ENCODE results near the gene VPS35L. TPM values are rescaled to one million over a fixed set of nuclear protein-coding genes. Genes with fewer than 3 reads are reported as not detected.

Gene VPS35L, protein sequence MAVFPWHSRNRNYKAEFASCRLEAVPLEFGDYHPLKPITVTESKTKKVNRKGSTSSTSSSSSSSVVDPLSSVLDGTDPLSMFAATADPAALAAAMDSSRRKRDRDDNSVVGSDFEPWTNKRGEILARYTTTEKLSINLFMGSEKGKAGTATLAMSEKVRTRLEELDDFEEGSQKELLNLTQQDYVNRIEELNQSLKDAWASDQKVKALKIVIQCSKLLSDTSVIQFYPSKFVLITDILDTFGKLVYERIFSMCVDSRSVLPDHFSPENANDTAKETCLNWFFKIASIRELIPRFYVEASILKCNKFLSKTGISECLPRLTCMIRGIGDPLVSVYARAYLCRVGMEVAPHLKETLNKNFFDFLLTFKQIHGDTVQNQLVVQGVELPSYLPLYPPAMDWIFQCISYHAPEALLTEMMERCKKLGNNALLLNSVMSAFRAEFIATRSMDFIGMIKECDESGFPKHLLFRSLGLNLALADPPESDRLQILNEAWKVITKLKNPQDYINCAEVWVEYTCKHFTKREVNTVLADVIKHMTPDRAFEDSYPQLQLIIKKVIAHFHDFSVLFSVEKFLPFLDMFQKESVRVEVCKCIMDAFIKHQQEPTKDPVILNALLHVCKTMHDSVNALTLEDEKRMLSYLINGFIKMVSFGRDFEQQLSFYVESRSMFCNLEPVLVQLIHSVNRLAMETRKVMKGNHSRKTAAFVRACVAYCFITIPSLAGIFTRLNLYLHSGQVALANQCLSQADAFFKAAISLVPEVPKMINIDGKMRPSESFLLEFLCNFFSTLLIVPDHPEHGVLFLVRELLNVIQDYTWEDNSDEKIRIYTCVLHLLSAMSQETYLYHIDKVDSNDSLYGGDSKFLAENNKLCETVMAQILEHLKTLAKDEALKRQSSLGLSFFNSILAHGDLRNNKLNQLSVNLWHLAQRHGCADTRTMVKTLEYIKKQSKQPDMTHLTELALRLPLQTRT
- 29.5 TPM for polyA plus RNA-seq (2013, experiment 1 of 2)
- 30.1 TPM for polyA plus RNA-seq (2013, experiment 2 of 2)

DNA sequence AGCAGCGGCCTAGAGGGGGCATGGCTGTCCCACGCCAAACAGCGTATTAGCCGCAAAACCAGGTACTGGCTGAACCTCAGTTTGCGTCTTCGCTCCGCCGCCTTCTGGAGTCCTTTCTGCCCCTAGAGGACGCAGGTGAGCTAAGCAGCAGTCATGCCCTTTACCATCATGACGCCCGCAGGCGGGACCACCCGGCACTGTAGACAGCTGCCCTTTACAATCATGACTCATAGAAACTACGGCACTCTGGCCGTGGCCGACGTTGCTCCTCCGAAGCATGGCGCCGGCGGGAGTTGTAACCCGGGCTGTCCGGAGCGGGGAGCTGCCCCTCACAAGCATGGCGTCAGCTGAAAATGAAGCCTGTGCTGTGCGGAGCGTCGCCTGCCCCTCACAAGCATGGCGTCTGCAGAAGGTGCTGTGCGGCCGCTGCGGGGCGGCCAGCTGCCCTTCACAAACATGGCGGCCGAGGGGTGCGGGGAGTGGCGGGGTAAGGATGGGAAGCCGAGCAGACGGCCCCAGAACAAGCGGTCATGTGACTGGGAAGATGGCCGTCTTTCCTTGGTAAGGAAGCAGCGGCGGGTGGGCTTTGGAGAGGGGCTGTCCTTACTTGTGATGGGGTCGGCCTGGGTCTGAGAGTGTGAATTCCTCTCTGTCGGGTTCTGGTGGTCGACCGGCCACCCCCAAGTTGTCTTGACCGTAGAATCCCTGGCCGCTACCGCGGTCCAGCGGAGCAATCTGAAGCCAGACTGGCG lies at the start of gene VPS35L:
VPS35L (plus strand) TSS at position 518 of the 752 bp plus-strand sequence; CDS start at position 545, 27 bp downstream.
- WGBS (ENCODE audit: extremely low coverage, insufficient coverage, low lambda C conversion rate) = no CpG with 5 or more reads among the region's 53 CpGs
- no peaks in the 10 kb centered on the region for H3K27me3 ChIP-seq (ENCODE audit: insufficient read depth, low read length, poor library complexity)
- H4K5ac ChIP-seq (ENCODE audit: low read length) = peak within 1 kb of the TSS; percentile 49
- H3K79me2 ChIP-seq (ENCODE audit: control insufficient read depth, insufficient read depth, low read length) = no peaks in the 10 kb centered on the region
- H2BK120ac ChIP-seq (ENCODE audit: low read depth, low read length) = no peak within 1 kb of the TSS
- peak within 1 kb of the TSS; percentile 16 for H3K23ac ChIP-seq (ENCODE audit: low read length)
- H2AK5ac ChIP-seq (ENCODE audit: low read length) = no peak within 1 kb of the TSS
- peaks cover 2% of the 10 kb centered on the region for H3K79me1 ChIP-seq (ENCODE audit: low read length)
- no peaks in the 10 kb centered on the region for H3K36me3 ChIP-seq (ENCODE audit: control insufficient read depth, insufficient read depth, low read length)
- peak within 1 kb of the TSS; percentile 65 for H3K27ac ChIP-seq (ENCODE audit: low read depth, low read length)
- H3K56ac ChIP-seq (ENCODE audit: low read length) = peak within 1 kb of the TSS; percentile 95
- H3K4me3 ChIP-seq (ENCODE audit: low read length) = peak within 1 kb of the TSS; percentile 82
- H3K18ac ChIP-seq (ENCODE audit: low read length) = peak within 1 kb of the TSS; percentile 82
- H3K4me1 ChIP-seq (ENCODE audit: control insufficient read depth, low read depth, low read length) = no peaks in the 10 kb centered on the region
- H4K8ac ChIP-seq (ENCODE audit: low read depth, low read length) = peak within 1 kb of the TSS; percentile 41
- H3K4me2 ChIP-seq (ENCODE audit: low read length) = peak within 1 kb of the TSS; percentile 85
- DNase-seq = peak; percentile 99
- peak within 1 kb of the TSS; percentile 78 for H2BK5ac ChIP-seq (ENCODE audit: low read length)
- H2BK15ac ChIP-seq (replicated peaks; ENCODE audit: low read depth) = no peak within 1 kb of the TSS
- peak within 1 kb of the TSS; percentile 84 for H3K9ac ChIP-seq (ENCODE audit: low read length)
- H3K4ac ChIP-seq (ENCODE audit: low read depth, low read length) = peak within 1 kb of the TSS; percentile 56

DNA sequence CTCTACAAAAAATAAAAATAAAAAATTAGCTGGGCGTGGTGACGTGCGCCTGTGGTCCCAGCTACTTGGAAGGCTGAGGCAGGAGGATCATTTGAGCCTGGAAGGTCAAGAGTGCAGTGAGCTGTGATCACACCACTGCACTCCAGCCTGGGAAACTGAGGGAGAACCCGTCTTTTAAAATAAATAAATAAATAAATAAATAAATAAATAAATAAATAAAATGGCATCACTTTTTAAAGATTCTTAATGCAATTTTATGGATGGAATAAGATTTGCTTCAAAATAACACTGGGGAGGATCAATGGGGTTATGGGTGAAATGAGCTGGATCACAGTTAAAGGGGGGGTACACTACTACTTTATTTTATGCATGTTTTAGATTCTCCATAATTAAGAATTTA lies 48.5 kb upstream of the VPS35L start:
- Histone ChIP-seq H2BK5ac (ENCODE audit: low read length) (no peak overlapping the region), H3K18ac (ENCODE audit: low read length) (no peak overlapping the region), H2BK15ac (replicated peaks; ENCODE audit: low read depth) (no peak overlapping the region), H3K23ac (ENCODE audit: low read length) (no peak overlapping the region), H3K4me3 (ENCODE audit: low read length) (no peak overlapping the region), H2AK5ac (ENCODE audit: low read length) (no peak overlapping the region), H3K36me3 (ENCODE audit: control insufficient read depth, insufficient read depth, low read length) (peaks cover 2% of the 10 kb centered on the region), H3K79me1 (ENCODE audit: low read length) (no peaks in the 10 kb centered on the region), H3K79me2 (ENCODE audit: control insufficient read depth, insufficient read depth, low read length) (no peaks in the 10 kb centered on the region), H4K5ac (ENCODE audit: low read length) (no peak overlapping the region), H3K4me2 (ENCODE audit: low read length) (no peak overlapping the region), H3K27ac (ENCODE audit: low read depth, low read length) (no peak overlapping the region), H3K9ac (ENCODE audit: low read length) (no peak overlapping the region), H3K4ac (ENCODE audit: low read depth, low read length) (no peak overlapping the region), H4K8ac (ENCODE audit: low read depth, low read length) (no peak overlapping the region), H3K4me1 (ENCODE audit: control insufficient read depth, low read depth, low read length) (no peaks in the 10 kb centered on the region), H2BK120ac (ENCODE audit: low read depth, low read length) (no peak overlapping the region), H3K27me3 (ENCODE audit: insufficient read depth, low read length, poor library complexity) (no peaks in the 10 kb centered on the region), H3K56ac (ENCODE audit: low read length) (no peak overlapping the region)
- DNase-seq = no peak
- no CpG with 5 or more reads among the region's 4 CpGs for WGBS (ENCODE audit: extremely low coverage, insufficient coverage, low lambda C conversion rate)

DNA sequence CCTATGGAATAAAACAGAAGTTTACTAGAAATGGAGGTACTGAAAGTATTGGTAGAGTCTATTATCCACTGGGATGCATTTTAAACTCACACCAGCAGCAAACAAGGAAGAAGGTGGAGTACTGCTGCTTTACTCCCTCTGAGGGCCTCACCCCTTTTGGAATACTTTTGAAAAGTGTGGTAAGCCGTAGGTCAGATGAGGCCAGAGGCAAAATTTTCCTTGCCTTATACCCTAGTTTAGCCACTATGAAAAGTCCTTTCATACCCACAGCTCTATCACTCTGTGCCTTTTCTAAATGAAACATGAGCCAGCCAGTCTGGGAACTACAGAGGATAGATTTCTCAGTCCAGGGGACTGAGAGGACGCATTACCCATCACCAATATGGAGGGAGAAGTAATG lies 47.6 kb upstream of the VPS35L start:
- H3K4me3 ChIP-seq (ENCODE audit: low read length) = no peak overlapping the region
- no peak overlapping the region for H2BK5ac ChIP-seq (ENCODE audit: low read length)
- H3K79me2 ChIP-seq (ENCODE audit: control insufficient read depth, insufficient read depth, low read length) = no peaks in the 10 kb centered on the region
- no peaks in the 10 kb centered on the region for H3K4me1 ChIP-seq (ENCODE audit: control insufficient read depth, low read depth, low read length)
- no peak overlapping the region for H4K8ac ChIP-seq (ENCODE audit: low read depth, low read length)
- no CpG with 5 or more reads among the region's 2 CpGs for WGBS (ENCODE audit: extremely low coverage, insufficient coverage, low lambda C conversion rate)
- no peak overlapping the region for H3K18ac ChIP-seq (ENCODE audit: low read length)
- H3K27me3 ChIP-seq (ENCODE audit: insufficient read depth, low read length, poor library complexity) = no peaks in the 10 kb centered on the region
- H3K79me1 ChIP-seq (ENCODE audit: low read length) = no peaks in the 10 kb centered on the region
- DNase-seq = no peak
- H3K56ac ChIP-seq (ENCODE audit: low read length) = no peak overlapping the region
- H2BK15ac ChIP-seq (replicated peaks; ENCODE audit: low read depth) = no peak overlapping the region
- H3K27ac ChIP-seq (ENCODE audit: low read depth, low read length) = no peak overlapping the region
- H3K4me2 ChIP-seq (ENCODE audit: low read length) = no peak overlapping the region
- H3K36me3 ChIP-seq (ENCODE audit: control insufficient read depth, insufficient read depth, low read length) = peaks cover 2% of the 10 kb centered on the region
- H4K5ac ChIP-seq (ENCODE audit: low read length) = no peak overlapping the region
- no peak overlapping the region for H2AK5ac ChIP-seq (ENCODE audit: low read length)
- no peak overlapping the region for H3K4ac ChIP-seq (ENCODE audit: low read depth, low read length)
- no peak overlapping the region for H3K9ac ChIP-seq (ENCODE audit: low read length)
- H2BK120ac ChIP-seq (ENCODE audit: low read depth, low read length) = no peak overlapping the region
- H3K23ac ChIP-seq (ENCODE audit: low read length) = no peak overlapping the region

DNA sequence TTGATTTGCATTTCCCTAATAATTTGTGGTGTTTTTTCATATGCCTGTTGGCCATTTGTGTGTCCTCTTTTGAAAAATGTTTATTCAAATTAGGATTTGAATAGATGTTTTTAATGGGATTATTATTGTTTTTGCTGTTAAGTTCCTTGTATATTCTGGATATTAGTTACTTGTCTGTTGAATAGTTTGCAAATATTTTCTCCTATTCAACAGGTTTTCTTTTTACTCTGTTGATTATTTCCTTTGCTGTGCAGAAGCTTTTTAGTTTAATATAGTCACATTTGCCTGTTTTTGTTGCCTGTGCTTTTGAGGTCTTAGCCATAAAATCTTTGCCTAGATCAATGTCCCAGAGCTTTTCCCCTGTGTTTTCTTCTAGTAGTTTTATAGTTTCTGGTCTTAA lies 43.2 kb upstream of the VPS35L start:
- Histone ChIP-seq H3K18ac (ENCODE audit: low read length) (no peak overlapping the region), H3K23ac (ENCODE audit: low read length) (no peak overlapping the region), H3K4me2 (ENCODE audit: low read length) (no peak overlapping the region), H2BK120ac (ENCODE audit: low read depth, low read length) (no peak overlapping the region), H3K27me3 (ENCODE audit: insufficient read depth, low read length, poor library complexity) (no peaks in the 10 kb centered on the region), H3K4ac (ENCODE audit: low read depth, low read length) (no peak overlapping the region), H3K27ac (ENCODE audit: low read depth, low read length) (no peak overlapping the region), H3K36me3 (ENCODE audit: control insufficient read depth, insufficient read depth, low read length) (peaks cover 1% of the 10 kb centered on the region), H3K79me2 (ENCODE audit: control insufficient read depth, insufficient read depth, low read length) (no peaks in the 10 kb centered on the region), H4K5ac (ENCODE audit: low read length) (no peak overlapping the region), H3K4me1 (ENCODE audit: control insufficient read depth, low read depth, low read length) (no peaks in the 10 kb centered on the region), H2AK5ac (ENCODE audit: low read length) (no peak overlapping the region), H2BK15ac (replicated peaks; ENCODE audit: low read depth) (no peak overlapping the region), H4K8ac (ENCODE audit: low read depth, low read length) (no peak overlapping the region), H3K79me1 (ENCODE audit: low read length) (no peaks in the 10 kb centered on the region), H3K4me3 (ENCODE audit: low read length) (no peak overlapping the region), H2BK5ac (ENCODE audit: low read length) (no peak overlapping the region), H3K56ac (ENCODE audit: low read length) (no peak overlapping the region), H3K9ac (ENCODE audit: low read length) (no peak overlapping the region)
- no peak for DNase-seq

DNA sequence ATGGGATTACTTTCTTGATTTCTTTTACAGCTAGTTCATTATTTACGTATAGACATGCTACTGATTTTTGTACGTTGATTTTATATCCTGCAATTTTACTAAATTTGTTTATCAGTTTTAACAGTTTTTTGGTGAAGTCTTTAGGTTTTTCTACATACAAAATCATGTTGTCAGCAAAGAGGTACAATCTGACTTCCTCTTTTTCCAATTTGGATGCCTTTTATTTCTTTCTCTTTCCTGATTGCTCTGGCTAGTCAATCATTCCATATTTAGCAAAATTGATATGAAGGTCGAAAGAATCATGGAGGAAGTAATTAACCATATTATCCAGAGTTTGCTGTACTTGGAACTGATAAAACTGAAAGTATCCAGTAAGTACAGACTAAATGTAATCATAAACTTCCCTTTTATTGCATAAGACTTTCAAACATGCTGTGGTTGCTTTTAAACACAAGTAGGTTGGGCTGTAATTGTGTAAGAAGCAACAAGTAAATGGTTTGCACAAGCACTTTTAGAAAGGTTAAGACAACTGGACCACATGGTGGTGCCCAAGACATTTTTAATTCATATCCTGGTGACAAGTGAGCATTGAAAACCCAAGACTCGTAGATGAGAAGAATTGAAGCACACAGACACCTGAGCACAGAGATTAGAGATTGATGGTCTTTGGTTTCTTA lies 42.0 kb upstream of the VPS35L start:
- no peak overlapping the region for H2AK5ac ChIP-seq (ENCODE audit: low read length)
- no peaks in the 10 kb centered on the region for H3K79me2 ChIP-seq (ENCODE audit: control insufficient read depth, insufficient read depth, low read length)
- H2BK15ac ChIP-seq (replicated peaks; ENCODE audit: low read depth) = no peak overlapping the region
- no peak overlapping the region for H3K23ac ChIP-seq (ENCODE audit: low read length)
- H2BK120ac ChIP-seq (ENCODE audit: low read depth, low read length) = no peak overlapping the region
- no peak for DNase-seq
- no peaks in the 10 kb centered on the region for H3K4me1 ChIP-seq (ENCODE audit: control insufficient read depth, low read depth, low read length)
- WGBS (ENCODE audit: extremely low coverage, insufficient coverage, low lambda C conversion rate) = no CpG with 5 or more reads among the region's 4 CpGs
- H3K56ac ChIP-seq (ENCODE audit: low read length) = no peak overlapping the region
- no peaks in the 10 kb centered on the region for H3K27me3 ChIP-seq (ENCODE audit: insufficient read depth, low read length, poor library complexity)
- H2BK5ac ChIP-seq (ENCODE audit: low read length) = no peak overlapping the region
- no peaks in the 10 kb centered on the region for H3K36me3 ChIP-seq (ENCODE audit: control insufficient read depth, insufficient read depth, low read length)
- no peak overlapping the region for H4K8ac ChIP-seq (ENCODE audit: low read depth, low read length)
- H3K4me2 ChIP-seq (ENCODE audit: low read length) = no peak overlapping the region
- no peak overlapping the region for H3K4me3 ChIP-seq (ENCODE audit: low read length)
- H3K79me1 ChIP-seq (ENCODE audit: low read length) = peaks cover 2% of the 10 kb centered on the region
- no peak overlapping the region for H4K5ac ChIP-seq (ENCODE audit: low read length)
- H3K18ac ChIP-seq (ENCODE audit: low read length) = no peak overlapping the region
- no peak overlapping the region for H3K4ac ChIP-seq (ENCODE audit: low read depth, low read length)
- H3K9ac ChIP-seq (ENCODE audit: low read length) = no peak overlapping the region
- H3K27ac ChIP-seq (ENCODE audit: low read depth, low read length) = no peak overlapping the region

All from mesendoderm (in vitro differentiated cells).